Activated CD8-positive, alpha-beta memory T cell treated with anti-CD3 and anti-CD28 coated beads, Interleukin-2, amount 50 U/mL, for 48 hours (primary cell): ENCODE measurements around the gene ZNF625.

Experiments used
- DNase-seq: peaks from one replicate; pipeline ENCODE4 v3.0.0-alpha.2; 2020

ZNF625 gene

GRCh38 chr19:12156223-12157058 lies at the start of gene ZNF625:
TSS of gene ZNF625 (minus strand) at chr19:12156734. CDS start at chr19:12156558, 176 bp downstream.
- DNase-seq, result peak; percentile 79

DNA sequence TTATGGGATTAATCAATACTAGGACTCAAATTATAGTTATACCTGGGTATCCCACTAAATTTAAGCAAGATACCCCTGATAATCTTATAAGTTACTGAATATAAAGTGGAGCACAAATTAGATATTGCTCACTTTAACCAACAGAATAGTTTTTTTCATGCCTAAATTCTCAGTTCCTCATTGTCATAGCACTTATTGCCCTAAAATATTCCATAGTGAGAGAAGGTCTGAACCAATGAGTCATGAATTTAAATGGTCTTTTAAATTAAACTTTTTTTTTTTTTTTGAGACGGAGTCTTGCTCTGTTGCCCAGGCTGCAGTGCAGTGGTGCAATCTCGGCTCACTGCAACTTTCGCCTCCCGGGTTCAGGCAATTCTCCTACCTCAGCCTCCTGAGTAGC lies 48.8 kb upstream of the ZNF625 start:
- no peak for DNase-seq

DNA sequence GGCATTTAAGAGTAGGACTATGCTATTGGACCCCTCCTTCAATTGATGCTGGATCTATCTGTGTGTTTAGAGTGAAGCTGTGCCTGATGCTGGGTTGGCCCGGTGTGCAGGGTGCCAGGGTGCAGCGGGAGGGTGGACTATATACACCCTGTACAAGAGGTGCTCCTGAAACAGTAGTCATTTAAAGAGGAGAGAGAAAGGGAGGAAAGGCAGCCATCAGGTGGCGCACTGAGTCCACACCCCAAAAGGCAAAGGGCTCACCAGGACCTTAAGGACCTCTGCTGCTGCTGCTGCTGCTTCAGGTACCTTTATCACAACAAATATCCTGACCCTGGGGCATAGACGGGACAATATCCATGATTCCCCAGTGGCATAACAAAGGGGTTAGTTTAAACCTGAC lies 45.7 kb upstream of the ZNF625 start:
- DNase-seq, result peak; percentile 65

DNA sequence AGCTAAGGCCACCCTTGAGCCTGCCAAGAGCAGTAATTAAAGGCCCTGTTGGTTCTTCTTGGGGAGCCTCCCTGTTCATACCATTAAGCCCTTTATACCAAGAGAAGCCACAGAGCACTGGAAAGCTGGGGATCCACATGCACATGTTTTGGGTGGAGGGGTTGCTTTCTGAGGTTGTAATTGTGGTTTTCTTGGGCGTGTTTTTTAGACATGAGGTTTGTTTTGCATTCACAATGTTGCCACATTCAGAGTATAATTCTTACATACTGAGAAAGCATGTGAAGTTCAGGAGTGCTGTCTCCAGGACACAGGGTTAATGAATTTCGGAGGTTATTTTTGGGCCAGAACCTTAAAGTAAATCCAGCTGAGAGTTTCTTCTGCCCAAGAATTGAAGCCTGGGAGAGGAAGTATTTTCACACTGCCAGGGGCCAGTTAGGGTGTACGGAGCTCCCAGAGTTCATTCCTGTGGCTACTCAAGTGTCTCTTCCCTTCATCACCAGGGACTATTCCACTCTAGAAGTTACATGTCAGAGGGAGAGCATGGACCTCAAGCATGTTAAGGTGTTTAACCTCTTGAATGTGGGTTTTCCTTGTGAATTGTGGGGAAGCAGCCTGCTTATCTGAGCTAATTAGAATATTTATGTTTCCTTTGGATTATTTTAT lies 43.4 kb upstream of the ZNF625 start:
- no peak for DNase-seq

GRCh38 chr19:12198136-12198535 lies 41.6 kb upstream of the ZNF625 start:
- DNase-seq, result no peak

GRCh38 chr19:12194827-12195731 lies 38.5 kb upstream of the ZNF625 start:
- peak; percentile 85 for DNase-seq

DNA sequence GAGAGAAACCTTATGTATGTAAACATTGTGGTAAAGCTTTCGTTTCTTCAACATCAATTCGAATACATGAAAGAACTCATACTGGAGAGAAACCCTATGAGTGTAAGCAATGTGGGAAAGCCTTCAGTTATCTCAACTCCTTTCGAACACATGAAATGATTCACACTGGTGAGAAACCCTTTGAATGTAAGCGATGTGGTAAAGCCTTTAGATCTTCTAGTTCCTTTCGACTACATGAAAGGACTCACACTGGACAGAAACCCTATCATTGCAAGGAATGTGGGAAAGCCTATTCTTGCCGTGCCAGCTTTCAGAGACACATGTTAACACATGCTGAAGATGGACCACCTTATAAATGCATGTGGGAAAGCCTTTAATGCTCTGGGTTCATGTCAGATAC lies 31.1 kb upstream of the ZNF625 start:
- DNase-seq, result no peak

DNA sequence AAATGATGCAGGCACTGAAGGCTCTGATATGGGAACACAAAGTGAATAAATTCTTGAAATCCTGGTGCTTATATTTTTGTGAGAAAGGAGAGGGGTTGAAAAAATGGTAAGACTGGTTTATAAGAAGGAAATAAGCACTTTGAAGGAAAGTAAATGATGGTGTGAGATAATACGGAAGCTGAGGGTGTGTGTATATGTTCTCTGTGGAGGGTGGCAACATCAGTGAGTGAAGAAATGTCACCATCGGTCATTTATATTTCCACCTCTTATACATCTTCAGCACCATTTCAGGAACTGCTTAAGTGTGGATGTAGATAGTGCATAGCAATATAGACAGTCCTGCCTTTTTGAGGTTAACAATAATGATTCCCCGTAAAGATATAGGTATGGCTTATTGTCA lies 23.8 kb upstream of the ZNF625 start:
- no peak for DNase-seq

DNA sequence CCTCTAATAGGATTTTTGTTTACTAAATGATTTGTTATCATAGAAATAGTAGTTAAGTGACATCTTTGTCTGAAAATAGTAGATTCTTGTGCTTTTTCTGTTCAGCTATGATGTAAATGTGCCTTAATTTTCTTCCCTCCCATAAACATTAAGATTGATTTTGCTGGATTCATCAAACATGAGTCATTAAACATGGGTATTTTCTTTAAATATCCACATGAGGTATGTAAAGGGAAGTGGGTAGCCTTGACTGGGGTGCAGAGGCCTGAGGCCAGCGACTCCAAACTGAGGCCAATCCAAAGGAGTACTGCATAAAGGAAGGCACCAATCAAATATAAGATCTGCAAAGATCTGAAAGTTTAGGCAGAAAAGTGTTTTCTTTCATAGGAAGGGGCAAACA lies 10.1 kb upstream of the ZNF625 start:
- DNase-seq, result no peak

DNA sequence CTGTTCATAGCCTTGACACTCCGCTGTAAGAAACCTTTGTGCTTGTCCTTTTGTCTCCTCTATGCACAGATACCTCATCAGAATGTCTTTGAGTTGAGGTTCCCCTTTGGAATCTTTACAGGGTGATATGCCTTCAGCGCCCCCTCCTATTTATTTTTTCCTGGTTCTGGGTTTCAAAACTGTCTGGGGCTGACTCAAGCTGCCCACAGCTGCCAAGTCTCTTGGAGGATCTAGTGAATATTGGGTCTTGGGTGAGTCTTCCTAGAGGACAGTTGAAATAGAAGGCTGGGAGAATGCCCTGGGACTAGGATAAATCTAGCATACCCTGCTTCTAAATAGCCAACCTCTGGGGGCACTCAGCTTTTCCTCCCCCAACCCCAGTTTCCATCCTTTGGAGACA lies 7.3 kb upstream of the ZNF625 start:
- no peak for DNase-seq

DNA sequence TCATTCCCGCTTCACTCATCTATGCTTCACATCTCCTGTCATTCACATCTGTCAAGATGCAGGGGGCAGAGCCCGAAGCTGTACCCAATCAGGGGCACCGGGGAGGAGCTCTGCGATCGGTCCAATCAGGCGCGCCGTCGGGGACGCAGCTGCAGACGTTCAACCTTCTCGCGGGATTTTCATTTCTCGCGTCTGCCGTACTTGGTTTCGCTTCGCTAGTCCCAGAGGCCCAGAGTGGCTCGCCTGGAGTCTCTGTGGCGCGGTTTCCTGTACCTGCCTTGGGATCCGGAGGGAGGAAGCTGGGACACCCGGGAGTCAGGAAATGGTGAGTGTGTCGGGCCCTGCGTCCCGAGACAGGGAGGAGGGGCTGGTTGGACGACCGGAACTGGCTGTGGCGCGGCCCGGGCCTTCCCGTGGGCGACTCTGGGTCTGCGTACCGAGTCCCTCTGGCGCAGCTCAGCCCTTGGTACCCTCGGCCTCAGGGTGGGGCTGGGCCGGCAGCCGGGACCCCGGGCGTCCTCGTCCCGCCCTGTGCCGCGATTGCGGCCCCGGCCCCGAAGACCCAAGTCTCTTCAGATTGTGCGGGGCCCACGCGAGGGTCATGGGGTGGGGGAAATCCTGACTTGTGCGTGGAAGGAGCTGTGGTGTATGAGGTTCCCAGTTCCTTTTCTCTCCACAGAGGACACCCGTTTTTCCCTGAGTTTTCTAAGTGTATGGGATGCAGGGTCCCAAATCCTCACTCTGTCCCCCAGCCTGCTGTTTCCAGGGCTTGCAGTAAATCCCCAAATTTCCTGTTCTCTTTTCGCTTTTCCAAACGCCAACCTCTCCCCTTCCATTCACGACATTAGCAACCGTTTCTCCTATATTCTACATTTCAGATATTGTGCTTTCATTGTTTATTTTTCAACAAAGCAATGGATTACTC lies 6.6 kb upstream of the ZNF625 start, which contains the start of gene ZNF136:
ZNF136 (plus strand) TSS at position 215 of the 925 bp plus-strand sequence; CDS start at position 323, 108 bp downstream.
- DNase-seq, result peak; percentile 94

DNA sequence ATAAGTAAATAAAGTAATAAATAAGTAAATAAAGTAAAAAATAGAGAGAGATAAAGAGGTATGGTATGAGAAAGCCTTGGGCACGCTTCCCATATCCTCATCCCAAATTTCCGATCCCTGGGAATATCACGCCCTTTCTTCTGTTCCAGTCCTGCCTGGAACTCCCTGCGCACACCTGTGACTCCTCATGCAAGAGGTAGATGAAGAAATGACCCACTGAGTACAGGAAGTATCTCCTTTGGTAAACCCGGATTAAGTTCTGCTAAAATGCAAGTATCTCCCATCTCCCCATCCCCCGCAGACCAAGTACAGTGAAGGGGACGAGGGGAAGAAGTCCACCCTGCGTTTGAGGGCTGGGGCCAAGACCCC lies 6.0 kb upstream of the ZNF625 start:
- DNase-seq, result no peak

GRCh38 chr19:12159773-12160414 lies 3.4 kb upstream of the ZNF625 start:
- DNase-seq, result no peak

DNA sequence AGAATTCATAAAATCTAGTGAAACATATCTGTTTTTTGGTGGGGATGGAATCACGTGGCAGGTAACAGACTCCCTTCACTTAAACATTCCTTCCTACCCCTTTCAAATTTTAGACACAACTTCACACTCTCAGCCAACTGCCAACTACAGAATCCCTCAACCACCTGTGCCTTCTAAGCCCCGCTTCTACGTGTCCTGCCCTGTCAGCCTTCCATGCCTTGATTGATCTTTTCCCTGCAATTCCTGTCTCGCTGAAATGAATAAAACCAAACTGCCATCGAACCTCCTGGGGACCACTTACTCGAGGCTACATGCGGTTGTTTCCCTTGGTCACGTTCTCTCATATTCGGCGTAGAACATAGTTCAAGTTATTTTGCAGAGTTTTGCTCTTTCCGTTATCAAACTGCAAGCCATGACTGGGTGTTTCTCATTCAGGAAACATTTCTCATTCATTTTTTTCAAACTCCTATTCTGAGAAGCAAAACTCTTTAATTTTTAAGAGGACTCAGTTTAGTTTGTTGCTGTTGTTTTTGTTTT lies 1.1 kb downstream of the ZNF625 start:
- no peak for DNase-seq

DNA sequence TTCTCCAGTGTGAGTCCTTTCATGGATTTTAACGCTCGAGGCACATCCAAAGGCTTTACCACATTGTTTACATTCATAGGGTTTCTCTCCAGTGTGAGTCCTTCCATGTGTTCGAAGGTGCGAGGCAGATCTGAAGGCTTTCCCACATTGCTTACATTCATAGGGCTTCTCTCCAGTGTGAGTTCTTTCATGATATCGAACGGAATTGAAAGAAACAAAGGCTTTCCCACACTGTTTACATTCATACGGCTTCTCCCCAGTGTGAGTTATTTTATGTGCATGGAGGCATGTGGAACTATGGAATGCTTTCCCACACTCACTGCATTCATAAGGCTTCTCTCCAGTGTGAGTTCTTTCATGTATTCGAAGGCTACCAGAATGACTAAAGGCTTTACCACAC lies 11.2 kb downstream of the ZNF625 start:
- no peak for DNase-seq

- no peak for DNase-seq
Observed at GRCh38 chr19:12141405-12141736, 15.2 kb downstream of the ZNF625 start.

DNA sequence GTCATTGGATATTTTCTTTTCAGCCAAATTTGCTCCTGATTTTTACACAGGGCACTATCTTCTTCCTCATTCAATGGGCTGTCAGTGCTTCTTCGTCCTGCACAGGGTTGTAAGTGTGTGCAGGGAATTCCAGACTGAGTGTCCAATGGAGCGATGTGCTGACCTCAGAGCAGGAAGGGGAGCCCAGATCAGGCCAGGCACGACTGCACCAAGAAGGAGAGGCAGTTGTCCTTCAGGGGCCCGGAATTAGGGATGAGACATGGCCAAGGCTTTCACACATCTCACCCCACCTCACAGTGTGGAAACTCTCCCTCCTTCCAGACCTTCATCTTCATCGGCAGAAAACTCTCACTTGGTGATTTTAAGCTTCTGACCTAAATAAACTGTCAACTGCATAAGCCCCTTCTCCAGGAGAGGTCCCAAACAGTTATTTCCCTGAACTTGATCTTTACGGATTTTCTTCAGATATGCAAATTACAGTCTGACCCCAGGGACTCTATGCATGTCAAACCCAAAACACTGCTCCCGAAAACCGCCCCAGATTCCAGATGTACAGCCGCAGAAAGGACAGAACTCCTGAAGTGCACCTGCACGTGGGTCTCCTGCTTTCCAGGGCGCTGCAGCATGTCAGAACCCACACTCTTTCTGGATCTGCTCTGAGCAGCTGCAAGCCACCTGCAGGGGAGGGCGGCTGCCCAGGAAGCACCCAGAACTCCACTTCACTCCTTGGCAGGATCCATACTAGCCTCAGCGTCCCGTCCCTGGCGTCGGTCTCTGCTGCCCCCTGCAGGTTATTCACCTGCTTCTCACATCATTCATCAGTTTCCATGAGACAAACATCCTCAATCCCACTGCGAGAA lies 15.8 kb downstream of the ZNF625 start:
- peak; percentile 91 for DNase-seq

GRCh38 chr19:12139885-12140544 lies 16.5 kb downstream of the ZNF625 start, which contains the start of gene ZNF20:
TSS of gene ZNF20 (minus strand) at chr19:12140350. CDS start at chr19:12140182, 168 bp downstream.
- DNase-seq, result peak; percentile 93

GRCh38 chr19:12139269-12139668 lies 17.3 kb downstream of the ZNF625 start:
- no peak for DNase-seq
